ENCODE measurements around the gene TGFB1I1. TPM values are rescaled to one million over a fixed set of nuclear protein-coding genes. Genes with fewer than 3 reads are reported as not detected.

The TGFB1I1 gene
- polyA plus RNA-seq, 2 of the 4 experiments (the other 2 are of a cell fraction) = 8.3 to 75.1 TPM

GRCh38 chr16:31458844-31459686 lies 12.9 kb upstream of the TGFB1I1 start, which contains the start of gene ARMC5 (continued):
- no peak for TF ChIP-seq USF2 (IDR thresholded peaks at IDR 0.05)
- TF ChIP-seq ESRRA (IDR thresholded peaks at IDR 0.05; ENCODE audit: borderline replicate concordance, low read length) = no peak
- TF ChIP-seq ZNF302 (CRISPR knock-in tag; IDR thresholded peaks at IDR 0.05) = no peak
- peak; percentile 42 to 75; a peak in 2 of 4 replicates for TF ChIP-seq CEBPB (IDR thresholded peaks at IDR 0.05)
- no peak for TF ChIP-seq CHD4 (IDR thresholded peaks at IDR 0.05; ENCODE audit: borderline replicate concordance)
- no peak for TF ChIP-seq HES2 (IDR thresholded peaks at IDR 0.05)
- TF ChIP-seq BHLHE40 (IDR thresholded peaks at IDR 0.05; ENCODE audit: low read depth, low read length) = no peak
- no peak for TF ChIP-seq ZSCAN20 (CRISPR knock-in tag; IDR thresholded peaks at IDR 0.05)

- ChIA-PET POLR2A (interaction anchor here (0.5 to 4.0 kb wide), 35 partner anchors 8 to 463 kb away, joined by 3 to 23 read pairs (median 6); partner anchors contain the start of genes FUS, KAT8, RUSF1 and SLC5A2), CTCF (interaction anchor here (0.6 to 7.9 kb wide), 27 partner anchors 8 to 506 kb away, joined by 3 to 52 read pairs (median 5); partner anchors contain the start of genes PYCARD, TGFB1I1, ZNF267 and ZNF843)
- WGBS (ENCODE audit: missing lambda C conversion rate) = 6% methylated on average over 20 of the region's 61 CpGs
- Histone ChIP-seq H3K4me1 (peaks cover 31% of the 10 kb centered on the region), H3K27ac (peak overlapping the region; percentile 98 to 99), H3K9me3 (no peaks in the 10 kb centered on the region), H3K4me3 (peak overlapping the region; percentile 87), H3K4me2 (peak overlapping the region; percentile 89)
- peak; percentile 91 to 99 for DNase-seq (ENCODE audit: low read depth in 1 of 2, low spot score in 1 of 2)
- no peak for FAIRE-seq
- peak; percentile 62 to 82 for ATAC-seq
- TF ChIP-seq NFE2L2 (conservative IDR thresholded peaks at IDR 0.05; ENCODE audit: low read length) = no peak
- TF ChIP-seq JUN (IDR thresholded peaks at IDR 0.05) = peak; percentile 26 to 55; a peak in 1 of 5 replicates
- peak in 1 of 2 experiments; percentile 3; a peak in 1 of 4 replicates for TF ChIP-seq CEBPB (IDR thresholded peaks at IDR 0.05)
- no peak for TF ChIP-seq MAX (IDR thresholded peaks at IDR 0.05)
- TF ChIP-seq RCOR1 (IDR thresholded peaks at IDR 0.05; ENCODE audit: low read depth, low read length) = no peak
- TF ChIP-seq FOXS1 (CRISPR knock-in tag; IDR thresholded peaks at IDR 0.05) = no peak
- peak; percentile 42; the same call in 1 of the 3 replicates for TF ChIP-seq BCL3 (IDR thresholded peaks at IDR 0.05)
- TF ChIP-seq KDM5A (IDR thresholded peaks at IDR 0.05) = no peak
- TF ChIP-seq FOSB (CRISPR knock-in tag; IDR thresholded peaks at IDR 0.05) = no peak
- no peak for TF ChIP-seq RNF2 (IDR thresholded peaks at IDR 0.05; ENCODE audit: borderline replicate concordance, low read depth)
- no peak for TF ChIP-seq RARB (CRISPR knock-in tag; IDR thresholded peaks at IDR 0.05)
- peak; percentile 64 for TF ChIP-seq POLR2A (IDR thresholded peaks at IDR 0.05; ENCODE audit: low read length)
- no peak for TF ChIP-seq MAZ (IDR thresholded peaks at IDR 0.05; ENCODE audit: borderline replicate concordance, low read depth, low read length)
- TF ChIP-seq ESRRA (IDR thresholded peaks at IDR 0.05; ENCODE audit: borderline replicate concordance, low read length) = no peak
- TF ChIP-seq HES2 (IDR thresholded peaks at IDR 0.05) = no peak
- no peak for TF ChIP-seq HOXA7 (CRISPR knock-in tag; IDR thresholded peaks at IDR 0.05)
- TF ChIP-seq EP300 (IDR thresholded peaks at IDR 0.05) = no peak
- no peak for TF ChIP-seq HMGXB4 (CRISPR knock-in tag; IDR thresholded peaks at IDR 0.05; ENCODE audit: borderline replicate concordance)
- no peak for TF ChIP-seq EHF (CRISPR knock-in tag; IDR thresholded peaks at IDR 0.05)
- TF ChIP-seq CHD4 (IDR thresholded peaks at IDR 0.05; ENCODE audit: borderline replicate concordance) = no peak
- no peak for TF ChIP-seq ZNF302 (CRISPR knock-in tag; IDR thresholded peaks at IDR 0.05)
- no peak for TF ChIP-seq HOXB13 (CRISPR knock-in tag; IDR thresholded peaks at IDR 0.05; ENCODE audit: low read depth)
- no peak for TF ChIP-seq ELK1 (IDR thresholded peaks at IDR 0.05; ENCODE audit: low read depth, low read length)
- TF ChIP-seq GATA3 (IDR thresholded peaks at IDR 0.05; ENCODE audit: borderline replicate concordance) = no peak
- no peak for TF ChIP-seq USF2 (IDR thresholded peaks at IDR 0.05)
- TF ChIP-seq TP53 (CRISPR knock-in tag; IDR thresholded peaks at IDR 0.05) = no peak
- TF ChIP-seq BHLHE40 (IDR thresholded peaks at IDR 0.05; ENCODE audit: low read depth, low read length) = no peak
Observed at GRCh38 chr16:31459687-31460581, 12.0 kb upstream of the TGFB1I1 start.

Data from A549 (cell line).